Activated CD8-positive, alpha-beta memory T cell treated with anti-CD3 and anti-CD28 coated beads, Interleukin-2, amount 10 ng/mL, durations not matched to agents 7 days and 5 days (primary cell): ENCODE measurements around the gene ADAM19. TPM values are rescaled to one million over a fixed set of nuclear protein-coding genes. Genes with fewer than 3 reads are reported as not detected.

Experiments used
- ATAC-seq: fragments of 150-1000 bp; cut with Tn5 transposase; one replicate; pipeline ENCODE4 v1.10.0; 2021; ENCODE audit warnings: moderate library complexity
- CTCF ChIA-PET: fragments of 350-600 bp; sonication (Branson Sonifier 250); formaldehyde crosslinking; loops from one replicate; lab custom pipeline; 2021; ENCODE audit warnings: antibody characterized with exemption; lab: Charles Lee
- DNase-seq: peaks from one replicate; pipeline ENCODE4 v3.0.0-alpha.2; 2020
- H3K27ac Mint-ChIP-seq: one replicate; pipeline ENCODE4 v1.8.0; 2021; ENCODE audit warnings: mild to moderate bottlenecking, mixed read lengths
- H3K27me3 Mint-ChIP-seq: one replicate; pipeline ENCODE4 v1.8.0; 2021; ENCODE audit warnings: mixed read lengths
- H3K36me3 Mint-ChIP-seq: one replicate; pipeline ENCODE4 v1.8.0; 2021; ENCODE audit warnings: mild to moderate bottlenecking, mixed read lengths
- H3K4me1 Mint-ChIP-seq: one replicate; pipeline ENCODE4 v1.8.0; 2021; ENCODE audit warnings: mixed read lengths
- H3K4me3 Mint-ChIP-seq: one replicate; pipeline ENCODE4 v1.8.0; 2021; ENCODE audit warnings: mild to moderate bottlenecking, moderate library complexity, mixed read lengths
- H3K9me3 Mint-ChIP-seq: one replicate; pipeline ENCODE4 v1.8.0; 2022; ENCODE audit warnings: low read depth, mixed read lengths
- total RNA-seq, 2 experiments: library from RNA; stranded (reverse); gene quantifications; one replicate each; pipeline ENCODE4 v1.2.3, GENCODE V29; 2021

Gene ADAM19
- total RNA-seq, 2 experiments from 2014 or later: 219 to 341 TPM

GRCh38 chr5:157477814-157478494 is 97.6 kb downstream of the ADAM19 start:
- no peak for DNase-seq
- peaks cover 41% of the 10 kb centered on the region for H3K4me1 Mint-ChIP-seq
- H3K27me3 Mint-ChIP-seq: no peaks in the 10 kb centered on the region
- no peak for ATAC-seq
- H3K27ac Mint-ChIP-seq: peak overlapping the region; percentile 24
- no peak overlapping the region for H3K4me3 Mint-ChIP-seq
- peaks cover 59% of the 10 kb centered on the region for H3K36me3 Mint-ChIP-seq
- CTCF ChIA-PET: interaction anchor here (0.9 to 1.9 kb wide), 4 partner anchors 12 to 135 kb away, joined by 3 to 4 read pairs (median 3); no protein-coding TSS in a partner anchor
- no peaks in the 10 kb centered on the region for H3K9me3 Mint-ChIP-seq

DNA sequence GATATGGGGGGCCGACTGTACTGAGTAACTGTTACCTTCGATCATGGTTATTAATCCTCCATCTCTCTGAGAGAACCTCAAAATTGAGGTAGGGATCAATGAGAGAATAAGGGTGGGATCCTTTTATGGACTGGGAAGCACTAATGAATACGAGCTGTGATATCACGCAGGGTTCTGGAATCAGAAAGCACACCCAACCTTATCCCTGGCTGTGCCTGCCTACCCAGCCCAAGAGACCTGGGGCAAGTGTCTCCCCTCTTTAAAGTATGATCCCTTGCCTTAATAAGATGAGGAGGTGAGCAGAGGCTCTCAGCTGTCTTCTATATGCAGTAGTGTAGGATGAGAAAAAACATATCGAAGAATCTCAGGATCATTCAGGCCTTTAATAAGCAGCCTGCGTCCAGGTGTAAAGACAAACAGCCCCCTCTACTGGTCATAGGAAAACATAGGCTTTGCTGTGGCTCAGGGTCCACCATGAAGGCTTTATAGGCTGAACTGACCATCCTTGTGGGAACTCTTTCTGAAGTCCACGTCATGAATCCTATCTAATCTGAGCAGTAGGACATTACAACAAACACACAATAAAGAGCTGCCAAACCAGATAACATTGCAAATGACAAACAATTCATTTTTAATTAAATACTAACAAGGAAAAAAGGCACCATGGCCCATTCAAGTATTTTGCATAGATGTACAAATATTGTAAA is 98.7 kb downstream of the ADAM19 start:
- Mint-ChIP-seq H3K27ac (no peak overlapping the region), H3K9me3 (no peaks in the 10 kb centered on the region), H3K4me1 (peaks cover 31% of the 10 kb centered on the region), H3K4me3 (no peak overlapping the region), H3K36me3 (peaks cover 55% of the 10 kb centered on the region), H3K27me3 (no peaks in the 10 kb centered on the region)
- ATAC-seq: peak; percentile 62
- DNase-seq: no peak
- CTCF ChIA-PET: interaction anchor here (0.6 to 1.9 kb wide), 10 partner anchors 13 to 266 kb away, joined by 3 to 4 read pairs (median 3); partner anchors contain the start of genes NIPAL4 and THG1L

DNA sequence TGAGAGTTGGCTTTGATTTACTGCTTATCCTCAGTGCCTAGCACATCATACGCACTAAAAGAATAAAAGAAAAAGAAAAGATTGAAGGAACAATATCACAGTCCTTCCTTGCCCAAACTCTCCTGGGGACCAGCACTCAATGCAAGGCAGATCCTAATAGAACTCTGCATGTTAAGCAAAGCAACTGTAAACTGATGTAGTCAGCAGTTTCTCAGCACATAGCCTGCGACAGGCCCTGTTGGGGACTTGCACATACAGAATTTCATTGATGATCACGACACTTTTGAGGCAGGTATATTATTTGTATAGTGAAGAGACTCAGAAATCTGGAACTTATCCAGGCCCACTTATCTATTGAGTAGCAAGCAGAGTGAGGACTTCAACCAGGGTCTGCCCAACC is 100.1 kb downstream of the ADAM19 start:
- no peaks in the 10 kb centered on the region for H3K9me3 Mint-ChIP-seq
- peaks cover 22% of the 10 kb centered on the region for H3K4me1 Mint-ChIP-seq
- no peak overlapping the region for H3K4me3 Mint-ChIP-seq
- no peak for ATAC-seq
- CTCF ChIA-PET: no interaction called here
- peaks cover 46% of the 10 kb centered on the region for H3K36me3 Mint-ChIP-seq
- DNase-seq: no peak
- H3K27me3 Mint-ChIP-seq: no peaks in the 10 kb centered on the region
- H3K27ac Mint-ChIP-seq: no peak overlapping the region

- Mint-ChIP-seq H3K4me1 (peaks cover 4% of the 10 kb centered on the region), H3K9me3 (no peaks in the 10 kb centered on the region), H3K4me3 (no peak overlapping the region), H3K27ac (no peak overlapping the region), H3K27me3 (no peaks in the 10 kb centered on the region), H3K36me3 (peaks cover 32% of the 10 kb centered on the region)
- CTCF ChIA-PET: interaction anchor here (0.8 to 1.5 kb wide), 4 partner anchors 13 to 41 kb away, joined by 3 to 4 read pairs (median 3); partner anchors contain the start of gene NIPAL4
- no peak for ATAC-seq
- no peak for DNase-seq
Observed at GRCh38 chr5:157473383-157474320, 101.9 kb downstream of the ADAM19 start.

DNA sequence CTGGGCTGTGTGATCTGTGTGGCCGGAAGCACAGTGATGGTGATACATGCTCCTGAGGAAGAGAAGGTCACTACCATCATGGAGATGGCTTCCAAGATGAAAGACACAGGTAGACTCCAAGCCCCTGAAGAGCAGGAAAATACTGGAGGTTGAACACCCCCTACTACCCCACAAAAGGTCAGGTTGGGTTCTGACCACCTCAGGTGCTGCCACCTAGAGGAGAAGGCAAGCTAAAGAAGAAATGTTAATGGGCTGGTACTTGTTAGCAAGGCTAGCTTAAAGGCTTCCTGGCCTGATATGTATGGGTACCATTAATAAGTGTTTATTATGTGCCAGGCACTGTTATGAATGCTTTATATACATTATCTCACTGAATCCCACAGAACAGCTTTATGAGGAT is 103.9 kb downstream of the ADAM19 start:
- CTCF ChIA-PET: interaction anchor here (0.6 to 4.0 kb wide), 15 partner anchors 8 to 579 kb away, joined by 3 to 23 read pairs (median 3); partner anchors contain the start of genes LSM11 and NIPAL4
- no peak overlapping the region for H3K27ac Mint-ChIP-seq
- DNase-seq (no peak), ATAC-seq (peak; percentile 50)
- H3K36me3 Mint-ChIP-seq: peaks cover 18% of the 10 kb centered on the region
- H3K4me3 Mint-ChIP-seq: no peak overlapping the region
- H3K4me1 Mint-ChIP-seq: no peaks in the 10 kb centered on the region
- H3K27me3 Mint-ChIP-seq: no peaks in the 10 kb centered on the region
- no peaks in the 10 kb centered on the region for H3K9me3 Mint-ChIP-seq

- no peak overlapping the region for H3K4me3 Mint-ChIP-seq
- ATAC-seq (no peak), DNase-seq (no peak)
- no peaks in the 10 kb centered on the region for H3K27me3 Mint-ChIP-seq
- no peak overlapping the region for H3K27ac Mint-ChIP-seq
- H3K4me1 Mint-ChIP-seq: peaks cover 2% of the 10 kb centered on the region
- peaks cover 13% of the 10 kb centered on the region for H3K36me3 Mint-ChIP-seq
- no peaks in the 10 kb centered on the region for H3K9me3 Mint-ChIP-seq
- CTCF ChIA-PET: interaction anchor here (1.0 to 4.0 kb wide), 9 partner anchors 11 to 273 kb away, joined by 3 to 23 read pairs (median 11); partner anchors contain the start of genes LSM11 and NIPAL4
Observed at GRCh38 chr5:157470631-157471030, 104.9 kb downstream of the ADAM19 start.

DNA sequence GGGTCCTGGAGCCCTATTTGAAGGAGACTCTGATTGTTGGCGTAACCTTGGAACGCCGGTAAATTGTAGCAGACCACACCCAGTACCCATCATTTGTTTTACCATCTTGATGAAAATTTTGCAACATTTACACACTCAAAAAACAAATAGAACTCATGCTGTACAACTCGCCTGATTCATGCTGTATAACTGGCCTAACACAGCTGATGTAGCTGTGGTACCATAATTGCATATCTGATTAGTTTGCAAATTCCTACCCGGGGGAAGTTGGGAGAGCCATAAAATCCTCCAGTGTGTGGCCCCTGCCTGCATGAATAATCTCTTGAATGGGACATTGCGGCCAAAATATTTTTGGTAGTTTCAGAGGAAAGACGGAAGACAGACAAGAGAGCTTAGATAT is 105.9 kb downstream of the ADAM19 start:
- Mint-ChIP-seq H3K4me1 (peaks cover 11% of the 10 kb centered on the region), H3K27me3 (no peaks in the 10 kb centered on the region), H3K9me3 (no peaks in the 10 kb centered on the region), H3K36me3 (peaks cover 11% of the 10 kb centered on the region), H3K27ac (no peak overlapping the region), H3K4me3 (no peak overlapping the region)
- ATAC-seq (no peak), DNase-seq (no peak)
- CTCF ChIA-PET: interaction anchor here (0.8 to 4.0 kb wide), 10 partner anchors 10 to 274 kb away, joined by 3 to 23 read pairs (median 5); partner anchors contain the start of genes LSM11 and NIPAL4

DNA sequence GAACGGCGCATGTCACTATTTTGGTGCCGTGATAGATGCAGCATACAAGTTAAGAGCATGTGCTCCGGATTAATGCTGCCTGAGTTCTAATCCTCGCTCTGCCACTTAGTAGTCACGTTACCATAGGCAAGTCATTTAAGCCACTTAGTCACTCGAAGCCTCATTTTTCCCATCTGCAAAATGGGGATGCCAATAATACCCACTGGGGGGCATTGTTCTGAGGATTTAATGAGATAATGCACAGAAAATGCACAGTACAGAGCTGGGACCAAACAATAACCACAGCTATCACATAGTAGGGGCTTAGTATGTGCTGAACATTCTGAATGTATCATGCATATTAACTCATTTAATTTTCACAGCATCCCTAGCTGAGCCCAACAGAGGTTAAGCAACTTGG is 106.5 kb downstream of the ADAM19 start:
- Mint-ChIP-seq H3K27me3 (no peaks in the 10 kb centered on the region), H3K9me3 (no peaks in the 10 kb centered on the region), H3K4me1 (peaks cover 18% of the 10 kb centered on the region), H3K36me3 (peaks cover 11% of the 10 kb centered on the region), H3K4me3 (no peak overlapping the region), H3K27ac (no peak overlapping the region)
- no peak for ATAC-seq
- no peak for DNase-seq
- CTCF ChIA-PET: interaction anchor here (0.8 to 4.0 kb wide), 9 partner anchors 9 to 275 kb away, joined by 3 to 23 read pairs (median 5); partner anchors contain the start of genes LSM11 and NIPAL4

DNA sequence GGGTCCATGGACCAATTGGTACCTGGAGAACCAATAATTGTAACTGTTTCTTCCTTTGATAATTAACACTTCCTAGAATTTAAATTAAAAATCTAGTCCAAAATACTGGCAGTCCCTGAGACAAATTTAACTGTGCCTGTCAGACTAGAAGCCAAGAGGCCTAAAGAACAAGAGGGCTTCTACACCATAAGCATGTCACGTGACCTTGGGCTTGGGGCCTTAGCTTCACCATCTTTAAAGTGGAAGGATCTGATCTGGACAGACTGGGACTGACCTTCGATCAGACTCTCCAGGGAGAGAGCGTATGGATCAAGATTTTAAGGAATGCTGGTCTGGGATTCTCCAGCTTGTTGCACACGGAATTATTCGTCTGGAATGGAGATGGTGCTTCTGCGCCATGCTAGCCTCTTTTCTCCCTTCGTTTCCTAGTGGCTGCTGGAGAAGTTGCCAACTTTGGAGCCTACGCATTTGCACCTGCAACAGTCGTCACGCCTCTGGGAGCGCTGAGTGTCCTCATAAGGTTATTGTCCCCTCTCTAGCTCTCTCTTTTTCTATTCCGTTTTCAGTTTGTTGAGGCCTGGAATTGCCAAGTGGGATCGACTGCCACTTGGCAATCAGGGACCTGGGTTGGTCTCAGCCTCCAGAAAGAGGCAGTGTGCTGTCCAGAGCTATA is 107.1 kb downstream of the ADAM19 start:
- peaks cover 8% of the 10 kb centered on the region for H3K36me3 Mint-ChIP-seq
- CTCF ChIA-PET: interaction anchor here (1.0 to 4.0 kb wide), 7 partner anchors 9 to 275 kb away, joined by 3 to 23 read pairs (median 5); partner anchors contain the start of genes LSM11 and NIPAL4
- DNase-seq (no peak), ATAC-seq (no peak)
- no peak overlapping the region for H3K4me3 Mint-ChIP-seq
- no peak overlapping the region for H3K27ac Mint-ChIP-seq
- H3K4me1 Mint-ChIP-seq: peaks cover 23% of the 10 kb centered on the region
- no peaks in the 10 kb centered on the region for H3K27me3 Mint-ChIP-seq
- no peaks in the 10 kb centered on the region for H3K9me3 Mint-ChIP-seq

- Mint-ChIP-seq H3K27me3 (peaks cover 18% of the 10 kb centered on the region), H3K27ac (peak overlapping the region; percentile 47), H3K36me3 (peaks cover 3% of the 10 kb centered on the region), H3K4me1 (peaks cover 32% of the 10 kb centered on the region), H3K9me3 (no peaks in the 10 kb centered on the region), H3K4me3 (peak overlapping the region; percentile 0)
- peak; percentile 83 for ATAC-seq
- peak; percentile 78 for DNase-seq
- CTCF ChIA-PET: interaction anchor here (1.2 to 3.9 kb wide), 4 partner anchors 65 to 279 kb away, joined by 3 to 10 read pairs (median 4); partner anchors contain the start of gene LSM11
Observed at GRCh38 chr5:157464519-157465171, 110.9 kb downstream of the ADAM19 start.

DNA sequence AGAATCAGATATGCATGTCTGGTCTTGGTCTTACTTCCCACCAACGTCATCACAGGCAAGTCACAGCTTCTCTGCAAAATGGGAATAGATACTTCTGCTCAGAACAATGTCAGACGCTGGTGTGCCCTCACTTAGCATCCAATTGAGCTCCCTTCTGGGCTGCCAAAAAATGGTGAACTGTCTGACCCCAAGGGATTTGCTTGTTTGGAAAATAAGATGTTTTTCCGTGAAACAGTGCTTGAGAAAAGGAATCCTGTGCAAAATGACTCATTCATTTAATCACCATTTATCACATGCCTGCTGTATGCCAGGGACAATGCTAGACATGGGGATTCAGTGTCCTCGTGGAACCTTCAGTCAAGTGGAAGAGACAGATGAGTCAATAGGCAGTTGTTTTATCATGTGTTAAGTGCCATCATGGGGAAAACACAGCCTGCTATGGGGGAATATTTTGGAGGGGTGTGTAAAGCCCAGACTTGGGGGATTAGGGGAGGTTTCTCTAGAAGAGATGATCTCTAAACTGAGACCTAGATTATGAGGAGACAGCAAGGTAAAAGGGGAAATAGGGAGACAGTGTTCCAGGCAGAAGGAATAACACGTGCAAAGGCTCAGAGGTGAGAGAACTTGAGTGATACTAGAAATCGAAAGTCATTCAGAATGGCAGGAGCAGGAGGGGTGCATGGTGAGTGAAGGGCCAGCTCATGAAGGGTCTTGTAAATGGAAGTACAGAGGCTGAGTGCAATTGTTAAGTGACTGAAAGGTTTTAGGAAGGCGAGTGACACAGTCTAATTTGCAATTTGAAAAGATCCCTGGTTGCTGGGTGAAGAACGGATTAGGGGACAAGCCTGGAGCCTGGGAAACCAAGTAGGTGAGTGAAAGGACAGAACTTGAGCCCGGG is 111.7 kb downstream of the ADAM19 start:
- no peaks in the 10 kb centered on the region for H3K9me3 Mint-ChIP-seq
- H3K36me3 Mint-ChIP-seq: peaks cover 3% of the 10 kb centered on the region
- H3K4me3 Mint-ChIP-seq: peak overlapping the region; percentile 0
- H3K27me3 Mint-ChIP-seq: peaks cover 26% of the 10 kb centered on the region
- CTCF ChIA-PET: interaction anchor here (0.8 to 3.9 kb wide), 5 partner anchors 8 to 280 kb away, joined by 3 to 10 read pairs (median 3); partner anchors contain the start of gene LSM11
- peak overlapping the region; percentile 25 for H3K27ac Mint-ChIP-seq
- peaks cover 32% of the 10 kb centered on the region for H3K4me1 Mint-ChIP-seq
- peak; percentile 3 for ATAC-seq
- no peak for DNase-seq
